CD4-positive, alpha-beta T cell treated with Interleukin-12 subunit alpha and Interleukin-12 subunit beta, for 1 hour (primary cell): Measurements from ENCODE around the gene RASSF7.
A peak's percentile ranks its signal among the peaks of the same experiment; 100 is the strongest.

Experiments used
- DNase-seq: peaks from one replicate; pipeline ENCODE4 v3.0.0-alpha.2; 2020

The RASSF7 gene

GRCh38 chr11:553083-553987 lies 7.4 kb upstream of the RASSF7 start:
- no peak for DNase-seq

DNA sequence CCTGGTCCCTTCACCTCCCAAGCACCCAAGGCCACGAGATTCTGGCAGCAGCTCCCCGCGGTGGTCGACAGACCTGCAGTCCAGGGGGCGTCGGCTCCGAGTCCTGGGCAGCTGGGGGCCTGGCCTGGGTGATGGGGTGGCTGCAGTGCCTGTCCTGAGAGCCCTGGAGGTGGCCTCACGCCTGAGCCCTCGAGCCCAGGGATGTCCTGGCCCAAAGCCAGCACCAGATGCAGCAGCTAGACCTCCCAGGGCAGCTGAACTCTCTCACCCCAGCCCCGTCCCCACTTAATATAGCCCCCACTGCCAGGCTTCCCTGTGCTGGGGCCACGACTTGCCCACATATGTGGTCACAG lies 6.8 kb upstream of the RASSF7 start:
- DNase-seq = no peak

DNA sequence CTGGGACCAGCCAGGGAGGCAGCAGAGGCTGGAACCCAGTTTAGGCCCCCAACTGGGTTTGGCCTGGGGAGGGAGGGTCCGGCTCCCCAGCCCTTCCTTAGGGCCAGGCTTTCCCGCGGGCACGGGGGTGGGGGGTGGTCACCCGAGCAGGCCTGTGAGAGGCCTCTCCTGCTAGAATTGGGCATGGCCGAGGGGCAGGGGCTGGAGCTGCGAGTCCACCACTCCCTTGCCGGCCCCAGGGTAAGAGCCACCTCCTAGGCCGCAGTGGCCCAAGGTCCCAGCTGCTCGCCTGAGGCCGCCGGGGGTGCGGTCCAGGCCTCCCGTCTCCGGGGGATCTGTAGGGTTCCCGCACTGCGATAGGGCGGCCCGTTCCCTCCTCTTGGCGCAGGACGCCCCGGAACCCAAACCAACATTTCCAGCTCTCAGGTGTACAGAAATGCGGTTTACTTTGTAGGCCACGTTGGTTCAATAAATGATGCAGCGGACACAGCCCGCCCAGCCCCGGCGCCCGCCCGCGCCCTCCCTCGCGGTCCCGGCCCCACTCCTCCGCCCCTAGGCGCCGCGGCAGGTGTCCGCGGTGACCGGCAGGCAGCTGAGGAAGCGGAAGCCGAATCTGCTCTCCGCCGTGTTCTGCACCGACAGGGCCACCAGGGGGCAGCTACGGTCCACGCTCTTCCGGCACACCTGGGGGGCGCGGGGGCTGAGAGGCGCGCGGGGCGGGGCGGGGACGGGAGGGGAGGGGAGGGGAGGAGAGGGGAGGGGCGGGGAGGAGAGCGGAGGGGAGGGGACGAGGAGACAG lies 6.1 kb upstream of the RASSF7 start:
- DNase-seq = peak; percentile 85

GRCh38 chr11:555227-555779 lies 5.5 kb upstream of the RASSF7 start:
- no peak for DNase-seq

DNA sequence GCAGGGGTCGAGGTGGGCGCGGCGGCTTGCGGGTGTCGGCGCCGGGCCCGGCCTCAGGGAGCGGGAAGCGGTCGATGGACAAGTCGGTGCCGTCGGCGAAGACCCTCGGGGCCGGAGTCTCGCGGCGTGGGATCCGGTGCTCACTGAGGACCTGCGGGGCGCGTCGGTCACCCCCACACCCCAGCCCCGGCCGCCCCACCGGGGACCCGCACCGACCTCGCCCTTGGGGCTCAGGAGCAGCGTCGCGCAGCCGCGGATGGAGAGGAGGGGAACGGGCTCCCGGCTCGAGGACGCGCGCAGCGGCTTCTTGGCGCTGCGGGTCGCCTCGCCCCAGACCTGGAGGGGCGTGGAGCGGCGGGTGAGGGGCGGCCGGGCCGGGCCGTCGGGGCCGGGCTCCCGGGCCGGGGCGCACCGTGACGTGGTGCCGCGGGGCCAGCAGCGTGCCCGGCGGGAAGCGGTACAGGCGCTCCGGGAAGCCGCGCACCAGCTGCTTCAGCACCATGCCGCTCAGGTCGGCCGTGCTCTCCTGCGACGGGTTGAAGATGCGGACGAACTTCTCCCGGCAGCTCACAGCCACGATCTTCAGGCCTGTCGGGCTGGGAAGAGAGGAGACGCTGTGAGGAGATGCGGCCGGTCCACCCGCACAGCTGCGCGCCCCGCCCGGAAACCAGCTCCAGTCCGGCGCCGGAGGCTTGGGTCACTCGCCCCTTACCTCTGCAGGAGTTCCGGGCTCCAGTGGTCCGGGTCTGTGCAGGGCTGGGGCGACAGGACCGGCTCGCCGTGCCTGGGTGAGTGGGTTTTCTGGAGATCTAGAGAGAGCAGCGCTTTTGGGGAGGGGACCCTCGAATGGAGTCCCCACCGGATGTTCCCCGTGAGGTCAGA lies 4.7 kb upstream of the RASSF7 start:
- no peak for DNase-seq

- no peak for DNase-seq
Observed at GRCh38 chr11:556662-557256, 4.0 kb upstream of the RASSF7 start.

- no peak for DNase-seq
Observed at GRCh38 chr11:557328-558132, 3.2 kb upstream of the RASSF7 start.

DNA sequence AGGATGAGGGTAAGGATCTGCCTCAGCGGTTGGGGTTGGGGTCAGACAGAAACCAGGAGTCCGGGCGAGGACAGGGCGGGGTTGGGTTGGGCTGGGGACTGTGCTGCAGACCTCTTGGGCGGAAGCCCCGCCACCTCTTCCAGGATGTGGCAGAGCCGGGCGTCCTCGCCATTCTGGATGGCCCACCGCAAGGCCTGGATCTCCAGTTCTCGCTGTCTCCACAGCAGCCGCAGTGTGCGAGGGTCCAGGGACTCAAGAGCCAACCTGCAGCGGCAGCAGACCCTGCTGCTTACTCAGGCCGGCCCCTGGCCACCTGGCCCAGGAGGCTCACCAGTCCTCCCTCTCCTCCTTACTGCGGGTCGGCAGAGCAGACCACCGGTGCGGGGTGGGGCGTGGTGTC lies 2.3 kb upstream of the RASSF7 start:
- DNase-seq = no peak

DNA sequence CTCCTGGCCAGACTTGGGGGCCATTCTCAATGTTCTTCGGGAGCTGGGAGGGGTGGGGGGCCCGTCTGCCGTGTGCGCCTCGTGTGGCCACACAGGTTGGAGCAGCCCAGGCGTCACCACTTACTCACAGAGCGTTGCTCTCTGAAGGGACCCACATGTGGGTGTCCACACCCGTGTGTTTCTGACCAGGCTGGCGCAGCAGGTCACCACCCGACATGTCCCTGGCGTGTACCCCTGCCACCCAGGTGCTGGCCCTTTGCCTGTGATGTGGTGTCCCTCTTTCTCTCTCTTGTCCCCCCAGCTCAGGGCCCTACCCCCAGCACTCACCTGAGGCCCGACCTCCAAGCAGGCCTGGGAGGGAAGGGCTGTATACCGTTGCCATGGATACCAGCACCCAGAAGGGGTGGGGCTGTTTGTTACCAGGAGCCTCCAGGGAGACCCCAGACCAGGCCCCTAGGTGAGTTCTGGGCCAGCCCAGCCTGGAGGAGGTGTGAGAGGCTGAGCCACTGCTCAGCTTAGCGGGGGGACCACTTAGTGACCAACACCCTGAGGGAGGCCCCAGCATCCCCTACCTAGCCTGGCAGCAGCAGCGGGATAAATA lies 1.6 kb upstream of the RASSF7 start:
- no peak for DNase-seq

DNA sequence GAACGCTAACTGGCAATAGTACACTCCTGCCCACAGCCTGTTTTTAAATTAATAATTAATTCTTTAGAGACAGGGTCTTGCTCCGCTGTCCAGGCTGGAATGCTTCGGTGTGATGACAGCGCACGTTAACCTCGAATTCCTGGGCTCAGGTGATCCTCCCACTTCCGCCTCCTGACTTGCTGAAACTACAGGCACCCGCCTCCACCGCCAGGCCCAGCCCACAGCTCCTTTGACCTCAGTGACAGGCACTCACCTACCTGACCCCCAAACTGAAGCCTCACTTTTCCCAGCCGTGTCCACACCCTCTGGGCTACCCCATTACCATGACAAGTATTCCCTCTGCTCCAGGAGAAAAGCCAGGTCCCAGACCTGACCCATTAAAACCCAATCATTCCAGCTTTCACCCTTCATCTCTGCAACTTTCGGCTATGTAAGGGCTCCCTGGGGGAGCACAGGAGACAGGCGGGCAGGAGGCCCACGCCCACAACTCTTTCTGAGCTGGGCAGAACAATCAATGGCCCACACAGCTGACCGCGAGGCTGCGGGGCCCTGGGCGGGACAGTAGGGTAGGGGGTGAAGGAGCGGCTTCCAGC lies 962 bp upstream of the RASSF7 start:
- DNase-seq = no peak

DNA sequence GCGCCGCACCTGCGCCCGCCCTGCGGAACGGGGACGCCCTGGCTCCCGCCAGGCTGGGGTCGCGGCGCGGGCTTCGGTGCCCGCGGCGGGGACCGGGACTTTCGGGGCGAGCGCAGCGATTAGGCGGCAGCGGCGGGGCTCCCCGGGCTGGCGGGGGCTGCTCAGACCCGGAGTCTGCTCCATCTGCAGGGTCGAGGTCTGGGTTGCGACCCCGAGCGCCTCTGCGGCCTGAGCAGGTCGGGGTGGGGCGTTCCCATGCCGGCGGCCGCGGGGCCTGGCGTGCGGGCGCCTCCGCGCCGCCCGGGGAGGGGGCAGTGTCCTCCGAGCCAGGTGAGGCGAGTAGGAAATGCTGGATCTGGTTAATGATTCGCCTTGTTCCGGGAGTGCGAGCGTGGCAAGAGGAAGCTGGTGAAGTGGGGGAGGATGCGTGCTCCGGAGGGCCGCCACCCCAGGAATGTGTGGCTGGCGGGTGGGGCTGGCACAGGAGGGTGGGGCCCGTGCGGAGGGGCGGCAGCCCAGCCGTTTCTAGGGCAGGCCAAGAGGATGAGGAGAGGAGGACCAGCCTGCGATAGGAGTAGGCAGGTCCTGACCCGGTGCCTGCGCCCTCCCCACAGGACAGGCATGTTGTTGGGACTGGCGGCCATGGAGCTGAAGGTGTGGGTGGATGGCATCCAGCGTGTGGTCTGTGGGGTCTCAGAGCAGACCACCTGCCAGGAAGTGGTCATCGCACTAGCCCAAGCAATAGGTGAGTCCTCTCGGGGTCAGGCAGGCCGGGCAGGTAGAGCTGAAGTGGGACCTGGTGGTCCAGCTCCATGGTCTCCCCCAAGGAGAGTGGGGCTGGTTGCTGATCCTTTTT lies 606 bp downstream of the RASSF7 start:
- no peak for DNase-seq

DNA sequence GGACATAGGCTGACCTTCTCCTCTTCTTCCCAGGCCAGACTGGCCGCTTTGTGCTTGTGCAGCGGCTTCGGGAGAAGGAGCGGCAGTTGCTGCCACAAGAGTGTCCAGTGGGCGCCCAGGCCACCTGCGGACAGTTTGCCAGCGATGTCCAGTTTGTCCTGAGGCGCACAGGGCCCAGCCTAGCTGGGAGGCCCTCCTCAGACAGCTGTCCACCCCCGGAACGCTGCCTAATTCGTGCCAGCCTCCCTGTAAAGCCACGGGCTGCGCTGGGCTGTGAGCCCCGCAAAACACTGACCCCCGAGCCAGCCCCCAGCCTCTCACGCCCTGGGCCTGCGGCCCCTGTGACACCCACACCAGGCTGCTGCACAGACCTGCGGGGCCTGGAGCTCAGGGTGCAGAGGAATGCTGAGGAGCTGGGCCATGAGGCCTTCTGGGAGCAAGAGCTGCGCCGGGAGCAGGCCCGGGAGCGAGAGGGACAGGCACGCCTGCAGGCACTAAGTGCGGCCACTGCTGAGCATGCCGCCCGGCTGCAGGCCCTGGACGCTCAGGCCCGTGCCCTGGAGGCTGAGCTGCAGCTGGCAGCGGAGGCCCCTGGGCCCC lies 1.4 kb downstream of the RASSF7 start:
- no peak for DNase-seq

- no peak for DNase-seq
Observed at GRCh38 chr11:563066-563811, 2.5 kb downstream of the RASSF7 start.

GRCh38 chr11:563812-564578 lies 3.2 kb downstream of the RASSF7 start:
- DNase-seq = no peak

DNA sequence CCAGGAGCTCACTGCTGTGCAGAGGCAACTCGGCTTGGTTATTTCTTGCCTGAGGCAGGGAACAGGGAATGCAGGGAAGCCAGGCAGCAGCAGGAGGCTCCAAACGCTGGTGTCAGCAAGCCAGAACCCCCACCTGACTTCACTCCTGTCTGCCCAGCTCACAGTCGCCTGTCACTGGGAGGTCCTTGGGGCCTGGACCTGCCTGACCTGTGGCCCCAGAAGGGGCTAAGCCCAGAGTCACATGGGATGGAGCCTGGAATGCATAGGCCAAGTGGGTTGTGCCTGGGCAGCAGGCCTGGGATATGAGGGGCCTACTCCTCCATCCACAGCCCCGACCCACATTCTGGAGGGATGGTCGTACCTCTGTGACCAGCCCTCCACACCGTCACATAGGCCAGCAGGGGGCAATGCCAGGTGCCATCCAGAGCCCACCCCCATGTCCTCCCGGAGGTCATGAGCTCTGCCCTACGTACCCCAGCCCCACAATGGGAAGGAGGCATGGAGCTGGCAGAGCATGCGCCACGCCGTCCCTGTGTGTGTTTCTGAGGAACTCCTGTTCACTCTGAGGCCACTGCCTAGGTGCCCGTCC lies 5.2 kb downstream of the RASSF7 start:
- no peak for DNase-seq

DNA sequence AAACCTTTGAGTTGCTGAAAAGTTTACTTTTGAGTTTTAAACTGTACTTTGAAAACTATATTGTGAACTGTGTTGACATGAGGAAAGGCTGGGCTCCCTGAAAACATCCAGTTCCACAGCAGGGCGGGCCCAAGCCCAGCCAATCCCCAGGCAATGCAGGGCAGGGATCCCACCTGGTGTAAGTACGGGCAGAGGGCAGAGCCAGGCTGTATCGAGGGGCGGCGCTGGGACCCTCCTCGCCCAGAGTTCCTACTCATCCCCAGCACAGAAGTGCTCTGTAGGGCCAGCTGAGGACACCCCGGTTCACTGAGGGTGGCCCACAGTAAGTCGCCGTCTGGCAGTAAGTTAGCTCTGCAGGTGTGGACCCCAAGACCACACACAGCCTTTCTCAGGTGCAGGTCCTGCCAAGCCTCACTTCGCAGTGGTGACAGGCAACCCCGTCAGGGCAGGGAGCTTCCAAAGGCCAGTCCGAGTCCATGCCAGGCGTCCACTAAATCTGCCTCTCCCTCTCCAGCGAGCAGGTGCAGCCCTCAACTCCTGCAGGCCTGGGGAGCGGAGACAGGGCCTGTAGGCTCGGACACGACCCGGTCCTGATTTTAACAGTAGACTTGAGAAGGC lies 6.3 kb downstream of the RASSF7 start:
- DNase-seq = no peak
